Measurements from ENCODE around the gene PDE4D. TPM values are rescaled to one million over a fixed set of nuclear protein-coding genes. Genes with fewer than 3 reads are reported as not detected.

Gene PDE4D
- total and polyA plus RNA-seq, 10 of the 15 experiments (the other 5 are each of a cell fraction or from before 2014, with no cell fraction given): 0.87 to 4.1 (median 2.2) TPM

DNA sequence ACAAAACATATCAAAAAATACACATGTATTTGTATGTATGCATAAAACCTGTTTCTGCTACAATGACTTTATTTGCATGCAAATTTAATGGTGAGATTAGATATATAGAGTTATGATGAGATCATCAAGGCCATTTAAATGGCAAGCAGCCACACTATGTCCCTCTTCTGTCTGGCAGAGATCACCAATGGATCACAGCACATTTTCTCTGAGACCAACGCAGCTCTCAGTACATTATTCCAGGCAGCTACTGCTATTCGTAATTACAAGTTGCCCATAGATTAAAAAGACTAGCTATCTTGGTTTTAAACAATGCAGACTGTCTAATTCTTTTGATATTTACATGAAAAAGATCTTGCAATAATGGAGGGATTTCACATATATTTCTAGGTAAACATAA is 629.5 kb downstream of the PDE4D start:
- H3K4me1 ChIP-seq (ENCODE audit: control insufficient read depth, insufficient read depth, low read length): no peaks in the 10 kb centered on the region
- no peak for ATAC-seq
- ChIA-PET CTCF (no interaction called here), RAD21 (ENCODE audit: unreplicated experiment) (no interaction called here), POLR2A (no interaction called here), SMC1A (ENCODE audit: uncharacterized antibody, unreplicated experiment) (no interaction called here)
- no peaks in the 10 kb centered on the region for H4K20me1 ChIP-seq (ENCODE audit: control insufficient read depth, insufficient read depth)
- no peak overlapping the region for H3K4me2 ChIP-seq (ENCODE audit: control insufficient read depth, insufficient read depth)
- FAIRE-seq: no peak
- no peak overlapping the region for H2AFZ ChIP-seq (ENCODE audit: control insufficient read depth, low read depth, low read length)
- H3K27me3 ChIP-seq (replicated peaks in 1 of 2; ENCODE audit: control insufficient read depth in 2 of 2, insufficient read depth in 2 of 2, low read length in 1 of 2): no peaks in the 10 kb centered on the region; a peak in 1 of 4 replicates
- H3K4me3 ChIP-seq: no peak overlapping the region
- DNase-seq (ENCODE audit: low read depth, low spot score): no peak
- H3K36me3 ChIP-seq (ENCODE audit: control insufficient read depth in 2 of 2, insufficient read depth in 2 of 2, low read length in 1 of 2): no peaks in the 10 kb centered on the region
- no peak overlapping the region for H3K9ac ChIP-seq (ENCODE audit: control insufficient read depth, insufficient read depth, low read length)
- in situ Hi-C loops (cut with MboI): no loop called here
- no peaks in the 10 kb centered on the region for H3K9me3 ChIP-seq (replicated peaks; ENCODE audit: control insufficient read depth, insufficient read depth, low read length)
- no peak overlapping the region for H3K27ac ChIP-seq (ENCODE audit: control insufficient read depth, insufficient read depth)
- BruUV-seq (replicated peaks): no TSS peak
- WGBS (ENCODE audit: insufficient coverage, insufficient replicate concordance, low lambda C conversion rate, missing lambda C conversion rate): 6% methylated on average over 2 of the region's 2 CpGs
- intact Hi-C loops (cut with micrococcal nuclease; ENCODE audit: unreplicated experiment): no loop called here
- H3K79me2 ChIP-seq (ENCODE audit: control insufficient read depth, insufficient read depth, low read length): no peaks in the 10 kb centered on the region
- TF ChIP-seq MTA2 (IDR thresholded peaks at IDR 0.05; ENCODE audit: low read depth): no peak
- no peak for TF ChIP-seq BMI1 (IDR thresholded peaks at IDR 0.05; ENCODE audit: borderline replicate concordance)
- no peak for TF ChIP-seq SIN3A (IDR thresholded peaks at IDR 0.05; ENCODE audit: low read depth, low read length)
- no peak for TF ChIP-seq PAX5 (IDR thresholded peaks at IDR 0.05; ENCODE audit: borderline replicate concordance, low read depth, low read length)
- TF ChIP-seq LARP7 (IDR thresholded peaks at IDR 0.05): no peak
- no peak for TF ChIP-seq FOXK2 (IDR thresholded peaks at IDR 0.05)
- no peak for TF ChIP-seq YY1 (IDR thresholded peaks at IDR 0.05; ENCODE audit: low read depth, low read length)
- no peak for TF ChIP-seq RUNX3 (IDR thresholded peaks at IDR 0.05; ENCODE audit: low read length)
- TF ChIP-seq, protein P1, sequence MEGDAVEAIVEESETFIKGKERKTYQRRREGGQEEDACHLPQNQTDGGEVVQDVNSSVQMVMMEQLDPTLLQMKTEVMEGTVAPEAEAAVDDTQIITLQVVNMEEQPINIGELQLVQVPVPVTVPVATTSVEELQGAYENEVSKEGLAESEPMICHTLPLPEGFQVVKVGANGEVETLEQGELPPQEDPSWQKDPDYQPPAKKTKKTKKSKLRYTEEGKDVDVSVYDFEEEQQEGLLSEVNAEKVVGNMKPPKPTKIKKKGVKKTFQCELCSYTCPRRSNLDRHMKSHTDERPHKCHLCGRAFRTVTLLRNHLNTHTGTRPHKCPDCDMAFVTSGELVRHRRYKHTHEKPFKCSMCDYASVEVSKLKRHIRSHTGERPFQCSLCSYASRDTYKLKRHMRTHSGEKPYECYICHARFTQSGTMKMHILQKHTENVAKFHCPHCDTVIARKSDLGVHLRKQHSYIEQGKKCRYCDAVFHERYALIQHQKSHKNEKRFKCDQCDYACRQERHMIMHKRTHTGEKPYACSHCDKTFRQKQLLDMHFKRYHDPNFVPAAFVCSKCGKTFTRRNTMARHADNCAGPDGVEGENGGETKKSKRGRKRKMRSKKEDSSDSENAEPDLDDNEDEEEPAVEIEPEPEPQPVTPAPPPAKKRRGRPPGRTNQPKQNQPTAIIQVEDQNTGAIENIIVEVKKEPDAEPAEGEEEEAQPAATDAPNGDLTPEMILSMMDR (IDR thresholded peaks at IDR 0.05 in 2 of 3, conservative IDR thresholded peaks at IDR 0.05 in 1 of 3; ENCODE audit: control insufficient read depth in 2 of 3, extremely low read depth in 1 of 3, insufficient read depth in 1 of 3, low read depth in 3 of 3, low read length in 3 of 3): no peak
- no peak for TF ChIP-seq ATF2 (IDR thresholded peaks at IDR 0.05; ENCODE audit: low read length)

Measured in GM12878 (cell line).